Effector memory CD4-positive, alpha-beta T cell (primary cell): Measurements from ENCODE around the gene LTA4H.

Source experiments
- DNase-seq, 3 donors: peaks; one replicate each; pipeline ENCODE4 v3.0.0-alpha.2; 2020
- H3K27ac ChIP-seq: 2 replicates; pipeline ENCODE4 v1.7.0; 2013; ENCODE audit warnings: mild to moderate bottlenecking, low read length, moderate library complexity; ENCODE audit not compliant: insufficient read depth, poor library complexity, severe bottlenecking
- H3K27me3 ChIP-seq: replicated peaks from 2 replicates; pipeline ENCODE4 v1.7.0; 2013; ENCODE audit warnings: mild to moderate bottlenecking, low read length; ENCODE audit not compliant: insufficient read depth, control insufficient read depth, poor library complexity, severe bottlenecking
- H3K36me3 ChIP-seq: 2 replicates; pipeline ENCODE4 v1.7.0; 2013; ENCODE audit warnings: mild to moderate bottlenecking, low read length, moderate library complexity; ENCODE audit not compliant: control insufficient read depth, insufficient read depth
- H3K4me1 ChIP-seq: 2 replicates; pipeline ENCODE4 v1.7.0; 2013; ENCODE audit warnings: low read length, mild to moderate bottlenecking; ENCODE audit not compliant: control insufficient read depth, insufficient read depth, poor library complexity, severe bottlenecking
- H3K4me3 ChIP-seq: 2 replicates; pipeline ENCODE4 v1.7.0; 2013; ENCODE audit warnings: low read length, low read depth, mild to moderate bottlenecking; ENCODE audit not compliant: insufficient read depth, poor library complexity, severe bottlenecking
- H3K9me3 ChIP-seq: 2 replicates; pipeline ENCODE4 v1.7.0; 2013; ENCODE audit warnings: mild to moderate bottlenecking, low read length, moderate library complexity; ENCODE audit not compliant: control insufficient read depth
- total RNA-seq, 3 donors: gene quantifications; one replicate each; lab custom pipeline; 2026; lab: John Stamatoyannopoulos, UW

The LTA4H gene
- 53.4 to 71.4 (median 68.1) reads per million in 3 donors for total RNA-seq

GRCh38 chr12:96035283-96036236 is at the start of gene LTA4H:
Gene LTA4H, minus strand, starts transcription at chr12:96035587. Its CDS starts 68 bp downstream, at chr12:96035519.
- Histone ChIP-seq H3K36me3 (no peaks in the 10 kb centered on the region), H3K4me1 (peaks cover 12% of the 10 kb centered on the region), H3K4me3 (peak within 1 kb of the TSS; percentile 91), H3K9me3 (no peaks in the 10 kb centered on the region), H3K27ac (peak within 1 kb of the TSS; percentile 84), H3K27me3 (no peaks in the 10 kb centered on the region)
- peak; percentile 90 to 94 (median 94) for DNase-seq

- Histone ChIP-seq H3K27me3 (no peaks in the 10 kb centered on the region), H3K4me3 (no peak overlapping the region), H3K36me3 (no peaks in the 10 kb centered on the region), H3K27ac (no peak overlapping the region), H3K9me3 (no peaks in the 10 kb centered on the region), H3K4me1 (no peaks in the 10 kb centered on the region)
- DNase-seq: no peak
Observed at GRCh38 chr12:96084624-96085023, 49.2 kb upstream of the LTA4H start.

- no peak for DNase-seq
- Histone ChIP-seq H3K27ac (no peak overlapping the region), H3K9me3 (no peaks in the 10 kb centered on the region), H3K36me3 (no peaks in the 10 kb centered on the region), H3K4me1 (no peaks in the 10 kb centered on the region), H3K27me3 (no peaks in the 10 kb centered on the region), H3K4me3 (no peak overlapping the region)
Observed at GRCh38 chr12:96083020-96083719, 47.8 kb upstream of the LTA4H start.

- Histone ChIP-seq H3K4me1 (no peaks in the 10 kb centered on the region), H3K27me3 (no peaks in the 10 kb centered on the region), H3K36me3 (no peaks in the 10 kb centered on the region), H3K9me3 (no peaks in the 10 kb centered on the region), H3K27ac (no peak overlapping the region), H3K4me3 (no peak overlapping the region)
- DNase-seq: no peak
Observed at GRCh38 chr12:96081596-96081995, 46.2 kb upstream of the LTA4H start.

GRCh38 chr12:96078231-96079135 is 43.1 kb upstream of the LTA4H start:
- H3K36me3 ChIP-seq: no peaks in the 10 kb centered on the region
- no peaks in the 10 kb centered on the region for H3K4me1 ChIP-seq
- H3K27me3 ChIP-seq: no peaks in the 10 kb centered on the region
- H3K9me3 ChIP-seq: no peaks in the 10 kb centered on the region
- DNase-seq: no peak
- no peak overlapping the region for H3K27ac ChIP-seq
- H3K4me3 ChIP-seq: no peak overlapping the region

GRCh38 chr12:96077081-96077480 is 41.7 kb upstream of the LTA4H start:
- H3K27ac ChIP-seq: no peak overlapping the region
- H3K36me3 ChIP-seq: no peaks in the 10 kb centered on the region
- H3K4me3 ChIP-seq: no peak overlapping the region
- H3K9me3 ChIP-seq: no peaks in the 10 kb centered on the region
- no peaks in the 10 kb centered on the region for H3K27me3 ChIP-seq
- DNase-seq: no peak
- no peaks in the 10 kb centered on the region for H3K4me1 ChIP-seq

GRCh38 chr12:96075560-96075959 is 40.2 kb upstream of the LTA4H start:
- no peak overlapping the region for H3K27ac ChIP-seq
- H3K36me3 ChIP-seq: no peaks in the 10 kb centered on the region
- no peaks in the 10 kb centered on the region for H3K9me3 ChIP-seq
- no peak overlapping the region for H3K4me3 ChIP-seq
- no peak for DNase-seq
- H3K27me3 ChIP-seq: no peaks in the 10 kb centered on the region
- H3K4me1 ChIP-seq: no peaks in the 10 kb centered on the region

- H3K27ac ChIP-seq: no peak overlapping the region
- H3K36me3 ChIP-seq: no peaks in the 10 kb centered on the region
- no peak overlapping the region for H3K4me3 ChIP-seq
- H3K9me3 ChIP-seq: no peaks in the 10 kb centered on the region
- DNase-seq: no peak
- H3K27me3 ChIP-seq: no peaks in the 10 kb centered on the region
- no peaks in the 10 kb centered on the region for H3K4me1 ChIP-seq
Observed at GRCh38 chr12:96073346-96074330, 38.3 kb upstream of the LTA4H start.
